IMR-90 (cell line): ENCODE data around the gene SLC8A3. TPM values are rescaled to one million over a fixed set of nuclear protein-coding genes. Genes with fewer than 3 reads are reported as not detected.

ENCODE experiments used
- ATAC-seq: fragments of 200-7000 bp; cut with Tn5 transposase; 2 replicates; pipeline ENCODE4 v1.9.1; 2020; ENCODE audit warnings: low read depth, mild to moderate bottlenecking, moderate library complexity
- BruUV-seq: library from RNA; stranded (reverse); fragments of 400-500 nt; replicated peaks from 2 replicates; lab custom pipeline; 2021; lab: Mats Ljungman, UMichigan
- CTCF ChIA-PET: fragments of 300-600 bp; formaldehyde crosslinking; extraction: SDS; loops from one replicate; lab custom pipeline; 2021; ENCODE audit warnings: antibody characterized with exemption; lab: Yijun Ruan, JAX
- POLR2A ChIA-PET: fragments of 300-600 bp; sonication (Branson Sonifier 250); formaldehyde crosslinking; loops from one replicate; lab custom pipeline; 2022; ENCODE audit warnings: antibody characterized with exemption; ENCODE audit not compliant: unreplicated experiment; lab: Charles Lee
- DNase-seq: peaks from one replicate; pipeline ENCODE4 v3.0.0; 2013
- H2AFZ ChIP-seq: replicated peaks from 2 replicates; pipeline ENCODE3; 2013; ENCODE audit warnings: low read length, mild to moderate bottlenecking; ENCODE audit not compliant: poor library complexity
- H2AK5ac ChIP-seq: 2 replicates; pipeline ENCODE4 v1.6.1; 2013; ENCODE audit warnings: low read depth, low read length, inconsistent platforms
- H2AK9ac ChIP-seq: replicated peaks from 2 replicates; pipeline ENCODE3; 2013; ENCODE audit warnings: mild to moderate bottlenecking, low read depth, low read length, moderate library complexity; ENCODE audit not compliant: poor library complexity
- H2BK120ac ChIP-seq: 2 replicates; pipeline ENCODE4 v1.6.1; 2013; ENCODE audit warnings: low read depth, low read length, inconsistent platforms
- H2BK15ac ChIP-seq: 3 replicates; pipeline ENCODE4 v1.6.1; 2013; ENCODE audit warnings: low read depth, low read length, inconsistent platforms
- H2BK20ac ChIP-seq: 2 replicates; pipeline ENCODE4 v1.6.1; 2013; ENCODE audit warnings: low read depth, mild to moderate bottlenecking, inconsistent platforms, low read length, moderate library complexity
- H2BK5ac ChIP-seq: 2 replicates; pipeline ENCODE4 v1.6.1; 2013; ENCODE audit warnings: mild to moderate bottlenecking, low read depth, low read length, inconsistent platforms; ENCODE audit not compliant: poor library complexity, severe bottlenecking
- H3K14ac ChIP-seq: replicated peaks from 2 replicates; pipeline ENCODE4 v1.6.1; 2013; ENCODE audit warnings: low read depth, low read length, inconsistent platforms
- H3K18ac ChIP-seq: 2 replicates; pipeline ENCODE4 v1.6.1; 2013; ENCODE audit warnings: low read depth, low read length, control low read depth
- H3K23ac ChIP-seq: 2 replicates; pipeline ENCODE4 v1.6.1; 2013; ENCODE audit warnings: low read depth, low read length, inconsistent platforms
- H3K27ac ChIP-seq: 2 replicates; pipeline ENCODE4 v1.5.1; 2013; ENCODE audit warnings: mild to moderate bottlenecking, control low read depth, low read length; ENCODE audit not compliant: insufficient read depth
- H3K27me3 ChIP-seq: 2 replicates; pipeline ENCODE4 v1.6.1; 2013; ENCODE audit warnings: low read length; ENCODE audit not compliant: control insufficient read depth, insufficient read depth
- H3K36me3 ChIP-seq: 2 replicates; pipeline ENCODE4 v1.6.1; 2013; ENCODE audit warnings: low read length, mixed read lengths; ENCODE audit not compliant: control insufficient read depth, insufficient read depth
- H3K4ac ChIP-seq: 2 replicates; pipeline ENCODE4 v1.6.1; 2013; ENCODE audit warnings: low read depth, low read length, inconsistent platforms
- H3K4me1 ChIP-seq: 2 replicates; pipeline ENCODE4 v1.6.1; 2013; ENCODE audit warnings: low read length, mixed read lengths; ENCODE audit not compliant: control insufficient read depth, insufficient read depth
- H3K4me2 ChIP-seq: 2 replicates; pipeline ENCODE4 v1.6.1; 2013; ENCODE audit warnings: low read depth, mild to moderate bottlenecking, control low read depth, low read length, moderate library complexity
- H3K4me3 ChIP-seq: 2 replicates; pipeline ENCODE4 v1.5.1; 2013; ENCODE audit warnings: low read depth, mild to moderate bottlenecking, control low read depth, low read length, moderate library complexity; ENCODE audit not compliant: insufficient read depth
- H3K56ac ChIP-seq: 2 replicates; pipeline ENCODE4 v1.6.1; 2013; ENCODE audit warnings: low read length, inconsistent platforms; ENCODE audit not compliant: insufficient read depth; ENCODE audit errors: extremely low read depth
- H3K79me1 ChIP-seq, 2 experiments: 2 replicates each; pipeline ENCODE4 v1.6.1; 2013; ENCODE audit warnings: low read length in 2 of 2, inconsistent platforms in 1 of 2, low read depth in 1 of 2
- H3K9ac ChIP-seq: 2 replicates; pipeline ENCODE4 v1.6.1; 2013; ENCODE audit warnings: low read depth, low read length, control low read depth
- H3K9me1 ChIP-seq: 2 replicates; pipeline ENCODE4 v1.6.1; 2013; ENCODE audit warnings: low read length, inconsistent platforms; ENCODE audit not compliant: insufficient read depth
- H3K9me3 ChIP-seq: 2 replicates; pipeline ENCODE4 v1.6.1; 2013; ENCODE audit warnings: low read length; ENCODE audit not compliant: control insufficient read depth, insufficient read depth
- H4K20me1 ChIP-seq: 2 replicates; pipeline ENCODE4 v1.6.1; 2013; ENCODE audit warnings: low read length, inconsistent platforms; ENCODE audit not compliant: insufficient read depth
- H4K5ac ChIP-seq: 2 replicates; pipeline ENCODE4 v1.6.1; 2013; ENCODE audit warnings: mild to moderate bottlenecking, low read depth, low read length, control low read depth
- H4K8ac ChIP-seq, 2 experiments: 2 replicates each; pipeline ENCODE4 v1.6.1; 2013; ENCODE audit warnings: low read depth in 2 of 2, low read length in 2 of 2, control low read depth in 1 of 2, inconsistent platforms in 1 of 2
- H4K91ac ChIP-seq: 2 replicates; pipeline ENCODE4 v1.6.1; 2013; ENCODE audit warnings: low read depth, low read length, inconsistent platforms; ENCODE audit not compliant: insufficient read depth
- CEBPB ChIP-seq: IDR thresholded peaks from 2 replicates; pipeline ENCODE4 v1.6.1; 2012; ENCODE audit warnings: low read depth, low read length, improper control_type of control experiment
- CHD1 ChIP-seq: IDR thresholded peaks from 2 replicates; pipeline ENCODE4 v1.6.1; 2012; ENCODE audit warnings: low read depth, low read length, improper control_type of control experiment
- CTCF ChIP-seq: conservative IDR thresholded peaks from 2 replicates; pipeline ENCODE4 v1.5.1; 2012; ENCODE audit warnings: mild to moderate bottlenecking, low read depth, low read length, improper control_type of control experiment
- ELK1 ChIP-seq: fragments of 150-350 bp; IDR thresholded peaks from 2 replicates; pipeline ENCODE4 v1.6.1; 2016; ENCODE audit warnings: low read depth, mild to moderate bottlenecking, low read length, moderate library complexity, borderline replicate concordance
- FOS ChIP-seq: fragments of 150-350 bp; IDR thresholded peaks from 2 replicates; pipeline ENCODE4 v1.6.1; 2016; ENCODE audit warnings: low read depth, low read length
- MAZ ChIP-seq: IDR thresholded peaks from 2 replicates; pipeline ENCODE4 v1.6.1; 2012; ENCODE audit warnings: low read depth, mild to moderate bottlenecking, low read length, improper control_type of control experiment, moderate library complexity, borderline replicate concordance
- NFE2L2 ChIP-seq: fragments of 150-350 bp; IDR thresholded peaks from 2 replicates; pipeline ENCODE4 v1.6.1; 2016; ENCODE audit warnings: low read depth, mild to moderate bottlenecking, low read length
- POLR2A ChIP-seq: IDR thresholded peaks from 2 replicates; pipeline ENCODE4 v1.6.1; 2012; ENCODE audit warnings: mild to moderate bottlenecking, low read depth, low read length
- RAD21 ChIP-seq: IDR thresholded peaks from 2 replicates; pipeline ENCODE4 v1.6.1; 2012; ENCODE audit warnings: low read length, improper control_type of control experiment
- RCOR1 ChIP-seq: IDR thresholded peaks from 2 replicates; pipeline ENCODE4 v1.6.1; 2012; ENCODE audit warnings: mild to moderate bottlenecking, low read length, improper control_type of control experiment; ENCODE audit not compliant: insufficient replicate concordance
- RFX5 ChIP-seq: IDR thresholded peaks from 2 replicates; pipeline ENCODE4 v1.8.0; 2012; ENCODE audit warnings: low read depth, mild to moderate bottlenecking, low read length, moderate library complexity
- WGBS, 2 experiments: methylation state at CpG; one replicate each; pipeline versions ENCODE4 v1.1.5 to v1.1.7; 2013; ENCODE audit warnings: missing lambda C conversion rate in 2 of 2; ENCODE audit not compliant: insufficient read length in 1 of 2; ENCODE audit errors: extremely low coverage in 2 of 2; 5-methylcytosine and 5-hydroxymethylcytosine counted together
- dilution Hi-C: fragments of 300-500 bp; cut with HindIII; formaldehyde crosslinking; loops from one replicate; pipeline ENCODE4 v1.14.3; 2018; ENCODE audit warnings: low sequenced_read_pairs; ENCODE audit not compliant: unreplicated experiment
- in situ Hi-C: fragments of 300-500 bp; cut with MboI; formaldehyde crosslinking; loops from 3 replicates; pipeline ENCODE4 v1.14.3; 2019; ENCODE audit warnings: low sequenced_read_pairs, inconsistent platforms, mixed read lengths
- intact Hi-C: fragments of 100-400 bp; cut with micrococcal nuclease; formaldehyde crosslinking; loops from 2 replicates; pipeline ENCODE4 v1.10.0; 2022
- polyA plus RNA-seq, 3 experiments: library from polyadenylated mRNA; depleted of rRNA; stranded (reverse); fragments of >200 nt; gene quantifications; 2 replicates each; pipeline ENCODE4 v1.2.3, GENCODE V29; 2012; ENCODE audit warnings: low replicate concordance in 1 of 3
- total RNA-seq: library from RNA; depleted of rRNA; stranded (reverse); fragments of >200 nt; gene quantifications from 2 replicates; pipeline ENCODE4 v1.2.3, GENCODE V29; 2012
- TF ChIP-seq, protein P1 (sequence below): fragments of 150-350 bp; IDR thresholded peaks from 2 replicates; pipeline ENCODE4 v1.6.1; 2017; ENCODE audit warnings: mild to moderate bottlenecking, antibody characterized with exemption, low read length, low read depth

Gene SLC8A3
- total and polyA plus RNA-seq, 2 of the 4 experiments (the other 2 are of a cell fraction): under 0.01 TPM; not detected in 1

GRCh38 chr14:70047598-70048312 lies 141.0 kb downstream of the SLC8A3 start:
- H3K27me3 ChIP-seq: peaks cover 5% of the 10 kb centered on the region
- H3K9ac ChIP-seq: no peak overlapping the region
- H4K5ac ChIP-seq: no peak overlapping the region
- no peak overlapping the region for H4K8ac ChIP-seq
- no peak overlapping the region for H3K4ac ChIP-seq
- H3K56ac ChIP-seq: no peak overlapping the region
- no peaks in the 10 kb centered on the region for H3K9me1 ChIP-seq
- no peak overlapping the region for H3K18ac ChIP-seq
- WGBS, 2 experiments: no CpG with 5 or more reads among the region's 3 CpGs
- H3K4me1 ChIP-seq: no peaks in the 10 kb centered on the region
- ChIA-PET CTCF (no interaction called here), POLR2A (no interaction called here)
- TF ChIP-seq MAZ (no peak), CEBPB (no peak), NFE2L2 (no peak), POLR2A (no peak), CHD1 (no peak), RAD21 (no peak), RCOR1 (no peak), ELK1 (no peak), FOS (no peak), RFX5 (no peak), CTCF (no peak)
- TF ChIP-seq, protein P1, sequence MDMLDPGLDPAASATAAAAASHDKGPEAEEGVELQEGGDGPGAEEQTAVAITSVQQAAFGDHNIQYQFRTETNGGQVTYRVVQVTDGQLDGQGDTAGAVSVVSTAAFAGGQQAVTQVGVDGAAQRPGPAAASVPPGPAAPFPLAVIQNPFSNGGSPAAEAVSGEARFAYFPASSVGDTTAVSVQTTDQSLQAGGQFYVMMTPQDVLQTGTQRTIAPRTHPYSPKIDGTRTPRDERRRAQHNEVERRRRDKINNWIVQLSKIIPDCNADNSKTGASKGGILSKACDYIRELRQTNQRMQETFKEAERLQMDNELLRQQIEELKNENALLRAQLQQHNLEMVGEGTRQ: no peak
- ATAC-seq (no peak), DNase-seq (no peak)
- no peaks in the 10 kb centered on the region for H4K20me1 ChIP-seq
- no peak overlapping the region for H2AFZ ChIP-seq
- no peaks in the 10 kb centered on the region for H3K9me3 ChIP-seq
- H2AK9ac ChIP-seq: no peak overlapping the region
- in situ Hi-C loops: no loop called here
- no peak overlapping the region for H3K14ac ChIP-seq
- no peak overlapping the region for H2BK5ac ChIP-seq
- BruUV-seq: no TSS peak
- no peak overlapping the region for H3K27ac ChIP-seq
- no peaks in the 10 kb centered on the region for H3K79me1 ChIP-seq
- H3K4me2 ChIP-seq: no peak overlapping the region
- no peak overlapping the region for H2BK20ac ChIP-seq
- intact Hi-C loops: loop anchor here (2.0 to 5.0 kb wide), 2 partner anchors 520 to 763 kb away; no protein-coding TSS in a partner anchor
- H2BK120ac ChIP-seq: no peak overlapping the region
- no peak overlapping the region for H3K4me3 ChIP-seq
- H3K36me3 ChIP-seq: no peaks in the 10 kb centered on the region
- H2BK15ac ChIP-seq: no peak overlapping the region
- no peak overlapping the region for H4K91ac ChIP-seq
- H2AK5ac ChIP-seq: no peak overlapping the region
- dilution Hi-C loops: no loop called here
- no peak overlapping the region for H3K23ac ChIP-seq
